DMS 273 (cell line): ENCODE results near the gene IDH2.
"Not testable (repeated sequence)": the region's sequence is repeated elsewhere in the genome, so short reads cannot be mapped to it uniquely, and the experiment has no call there.

Source experiments
- DNase-seq: peaks from one replicate; lab custom pipeline; 2025; ENCODE audit not compliant: unreplicated experiment; lab: John Stamatoyannopoulos, UW

Gene IDH2

GRCh38 chr15:90085565-90085964, 16.7 kb downstream of the IDH2 start:
- DNase-seq: no peak

GRCh38 chr15:90084876-90085423, 17.3 kb downstream of the IDH2 start:
- no peak for DNase-seq

GRCh38 chr15:90083954-90084607, 18.2 kb downstream of the IDH2 start:
- DNase-seq: no peak

- no peak for DNase-seq
These were observed 18.8 kb downstream of the IDH2 start for GRCh38 chr15:90083419-90083818.

- peak; percentile 36 for DNase-seq
These were observed 20.0 kb downstream of the IDH2 start for GRCh38 chr15:90082140-90082715.

GRCh38 chr15:90080818-90081393, 21.4 kb downstream of the IDH2 start:
- DNase-seq: no peak

GRCh38 chr15:90080458-90080755, 21.9 kb downstream of the IDH2 start:
- DNase-seq: no peak

GRCh38 chr15:90079619-90080457, 22.4 kb downstream of the IDH2 start:
- no peak for DNase-seq

- DNase-seq: no peak
These were observed 23.3 kb downstream of the IDH2 start for GRCh38 chr15:90078965-90079364.

GRCh38 chr15:90076716-90077115, 25.6 kb downstream of the IDH2 start:
- no peak for DNase-seq

GRCh38 chr15:90075420-90076289, 26.6 kb downstream of the IDH2 start:
- DNase-seq: no peak

GRCh38 chr15:90074916-90075315, 27.4 kb downstream of the IDH2 start:
- DNase-seq: no peak

GRCh38 chr15:90074023-90074422, 28.2 kb downstream of the IDH2 start:
- no peak for DNase-seq

- no peak for DNase-seq
These were observed 29.2 kb downstream of the IDH2 start for GRCh38 chr15:90072978-90073640.

GRCh38 chr15:90071220-90071807, 31.0 kb downstream of the IDH2 start:
- peak; percentile 78 for DNase-seq

GRCh38 chr15:90070623-90071022, 31.6 kb downstream of the IDH2 start:
- not testable (repeated sequence) for DNase-seq

- DNase-seq: no peak
These were observed 34.2 kb downstream of the IDH2 start for GRCh38 chr15:90067953-90068606.

GRCh38 chr15:90067181-90067952, 34.9 kb downstream of the IDH2 start:
- DNase-seq: no peak

- DNase-seq: no peak
These were observed 36.6 kb downstream of the IDH2 start for GRCh38 chr15:90065682-90066049.
